ENCODE measurements around the gene LENG8.

DNA sequence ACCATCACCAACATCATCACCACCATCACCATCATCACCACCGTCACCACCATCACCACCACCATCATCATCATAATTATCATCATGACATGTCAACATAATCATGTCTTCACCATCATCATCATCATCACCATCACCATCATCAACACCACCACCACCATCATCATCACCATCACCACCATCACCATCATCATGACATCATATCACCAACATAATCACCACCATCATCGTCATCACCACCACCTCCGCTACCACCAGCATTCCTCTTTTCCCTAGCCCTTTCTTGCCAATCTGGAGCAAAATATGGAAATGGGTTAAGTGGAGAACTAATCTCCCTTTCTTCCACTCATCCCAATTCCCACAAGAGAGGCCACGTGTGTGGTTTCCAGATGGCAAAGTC, 34.8 kb upstream of the LENG8 start:
- TF ChIP-seq TAF1 (IDR thresholded peaks at IDR 0.05; ENCODE audit: low read depth) (no peak), EP300 (IDR thresholded peaks at IDR 0.05; ENCODE audit: borderline replicate concordance) (no peak), EGR1 (IDR thresholded peaks at IDR 0.05) (no peak), CREB1 (IDR thresholded peaks at IDR 0.05; ENCODE audit: low read depth) (no peak), RAD21 (IDR thresholded peaks at IDR 0.05; ENCODE audit: low read depth) (no peak), ZBTB7A (IDR thresholded peaks at IDR 0.05; ENCODE audit: low read depth) (no peak), TCF12 (IDR thresholded peaks at IDR 0.05; ENCODE audit: low read depth) (no peak), FOXM1 (IDR thresholded peaks at IDR 0.05; ENCODE audit: borderline replicate concordance, low read depth) (no peak), YY1 (IDR thresholded peaks at IDR 0.05; ENCODE audit: low read depth) (no peak)
- TF ChIP-seq, protein P1, sequence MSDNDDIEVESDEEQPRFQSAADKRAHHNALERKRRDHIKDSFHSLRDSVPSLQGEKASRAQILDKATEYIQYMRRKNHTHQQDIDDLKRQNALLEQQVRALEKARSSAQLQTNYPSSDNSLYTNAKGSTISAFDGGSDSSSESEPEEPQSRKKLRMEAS (IDR thresholded peaks at IDR 0.05), result no peak
- TF ChIP-seq, protein P2, sequence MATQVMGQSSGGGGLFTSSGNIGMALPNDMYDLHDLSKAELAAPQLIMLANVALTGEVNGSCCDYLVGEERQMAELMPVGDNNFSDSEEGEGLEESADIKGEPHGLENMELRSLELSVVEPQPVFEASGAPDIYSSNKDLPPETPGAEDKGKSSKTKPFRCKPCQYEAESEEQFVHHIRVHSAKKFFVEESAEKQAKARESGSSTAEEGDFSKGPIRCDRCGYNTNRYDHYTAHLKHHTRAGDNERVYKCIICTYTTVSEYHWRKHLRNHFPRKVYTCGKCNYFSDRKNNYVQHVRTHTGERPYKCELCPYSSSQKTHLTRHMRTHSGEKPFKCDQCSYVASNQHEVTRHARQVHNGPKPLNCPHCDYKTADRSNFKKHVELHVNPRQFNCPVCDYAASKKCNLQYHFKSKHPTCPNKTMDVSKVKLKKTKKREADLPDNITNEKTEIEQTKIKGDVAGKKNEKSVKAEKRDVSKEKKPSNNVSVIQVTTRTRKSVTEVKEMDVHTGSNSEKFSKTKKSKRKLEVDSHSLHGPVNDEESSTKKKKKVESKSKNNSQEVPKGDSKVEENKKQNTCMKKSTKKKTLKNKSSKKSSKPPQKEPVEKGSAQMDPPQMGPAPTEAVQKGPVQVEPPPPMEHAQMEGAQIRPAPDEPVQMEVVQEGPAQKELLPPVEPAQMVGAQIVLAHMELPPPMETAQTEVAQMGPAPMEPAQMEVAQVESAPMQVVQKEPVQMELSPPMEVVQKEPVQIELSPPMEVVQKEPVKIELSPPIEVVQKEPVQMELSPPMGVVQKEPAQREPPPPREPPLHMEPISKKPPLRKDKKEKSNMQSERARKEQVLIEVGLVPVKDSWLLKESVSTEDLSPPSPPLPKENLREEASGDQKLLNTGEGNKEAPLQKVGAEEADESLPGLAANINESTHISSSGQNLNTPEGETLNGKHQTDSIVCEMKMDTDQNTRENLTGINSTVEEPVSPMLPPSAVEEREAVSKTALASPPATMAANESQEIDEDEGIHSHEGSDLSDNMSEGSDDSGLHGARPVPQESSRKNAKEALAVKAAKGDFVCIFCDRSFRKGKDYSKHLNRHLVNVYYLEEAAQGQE (IDR thresholded peaks at IDR 0.05; ENCODE audit: low read depth), result no peak
